Fibroblast of skin of right quadriceps (primary cell): Measurements from ENCODE around the gene CRAT.

Experiments
- DNase-seq: peaks from one replicate; pipeline ENCODE4 v3.0.0-alpha.2; 2013

CRAT gene

GRCh38 chr9:129108805-129109536, 1.6 kb downstream of the CRAT start:
- DNase-seq, result no peak

GRCh38 chr9:129108083-129108804, 2.3 kb downstream of the CRAT start:
- no peak for DNase-seq

- no peak for DNase-seq
These were observed 2.9 kb downstream of the CRAT start for GRCh38 chr9:129107651-129108050.

GRCh38 chr9:129105857-129106694, 4.5 kb downstream of the CRAT start:
- no peak for DNase-seq

GRCh38 chr9:129104051-129104450, 6.5 kb downstream of the CRAT start:
- no peak for DNase-seq

GRCh38 chr9:129103595-129103965, 7.0 kb downstream of the CRAT start:
- DNase-seq, result no peak

GRCh38 chr9:129102791-129103594, 7.6 kb downstream of the CRAT start:
- DNase-seq, result peak; percentile 45

- no peak for DNase-seq
These were observed 8.5 kb downstream of the CRAT start for GRCh38 chr9:129102095-129102525.

- no peak for DNase-seq
These were observed 9.3 kb downstream of the CRAT start for GRCh38 chr9:129101279-129101678.

- DNase-seq, result no peak
These were observed 10.0 kb downstream of the CRAT start for GRCh38 chr9:129100383-129101169.

- DNase-seq, result no peak
These were observed 12.3 kb downstream of the CRAT start for GRCh38 chr9:129098328-129098727.

GRCh38 chr9:129097671-129098306, 12.8 kb downstream of the CRAT start:
- no peak for DNase-seq

GRCh38 chr9:129095908-129096307, 14.7 kb downstream of the CRAT start:
- DNase-seq, result no peak

GRCh38 chr9:129095170-129095667, 15.4 kb downstream of the CRAT start:
- DNase-seq, result no peak

- no peak for DNase-seq
These were observed 16.0 kb downstream of the CRAT start for GRCh38 chr9:129094387-129095169.

GRCh38 chr9:129093602-129094386, 16.8 kb downstream of the CRAT start:
- DNase-seq, result no peak

GRCh38 chr9:129089246-129089645, 21.3 kb downstream of the CRAT start:
- DNase-seq, result no peak

GRCh38 chr9:129084087-129084486, 26.5 kb downstream of the CRAT start:
- DNase-seq, result no peak

- no peak for DNase-seq
These were observed 29.1 kb downstream of the CRAT start for GRCh38 chr9:129081388-129081904.
